Measurements from ENCODE around the gene TMEM140.
"Not testable (repeated sequence)": the region's sequence is repeated elsewhere in the genome, so short reads cannot be mapped to it uniquely, and the experiment has no call there.

TMEM140 gene

GRCh38 chr7:135195156-135195555 lies 47.3 kb downstream of the TMEM140 start:
- no peak for DNase-seq (ENCODE audit: low spot score)

GRCh38 chr7:135195968-135196629 lies 48.2 kb downstream of the TMEM140 start:
- no peak for DNase-seq (ENCODE audit: low spot score)

- no peak for DNase-seq (ENCODE audit: low spot score)
Measured at GRCh38 chr7:135197343-135197742, 49.5 kb downstream of the TMEM140 start.

- DNase-seq (ENCODE audit: low spot score) = no peak
Measured at GRCh38 chr7:135197906-135198655, 50.2 kb downstream of the TMEM140 start.

GRCh38 chr7:135199439-135199838 lies 51.6 kb downstream of the TMEM140 start:
- DNase-seq (ENCODE audit: low spot score) = no peak

- DNase-seq (ENCODE audit: low spot score) = no peak
Measured at GRCh38 chr7:135200821-135201331, 53.0 kb downstream of the TMEM140 start.

GRCh38 chr7:135201350-135201749 lies 53.5 kb downstream of the TMEM140 start:
- DNase-seq (ENCODE audit: low spot score) = no peak

- no peak for DNase-seq (ENCODE audit: low spot score)
Measured at GRCh38 chr7:135204341-135204749, 56.5 kb downstream of the TMEM140 start.

GRCh38 chr7:135204876-135205275 lies 57.0 kb downstream of the TMEM140 start:
- DNase-seq (ENCODE audit: low spot score) = no peak

- DNase-seq (ENCODE audit: low spot score) = no peak
Measured at GRCh38 chr7:135205850-135206249, 58.0 kb downstream of the TMEM140 start.

GRCh38 chr7:135206941-135207391 lies 59.1 kb downstream of the TMEM140 start:
- DNase-seq (ENCODE audit: low spot score) = no peak

GRCh38 chr7:135207406-135208101 lies 59.7 kb downstream of the TMEM140 start:
- DNase-seq (ENCODE audit: low spot score) = no peak

GRCh38 chr7:135208102-135208793 lies 60.4 kb downstream of the TMEM140 start:
- DNase-seq (ENCODE audit: low spot score) = no peak

- DNase-seq (ENCODE audit: low spot score) = no peak
Measured at GRCh38 chr7:135209225-135209834, 61.5 kb downstream of the TMEM140 start.

- no peak for DNase-seq (ENCODE audit: low spot score)
Measured at GRCh38 chr7:135210888-135211178, 63.0 kb downstream of the TMEM140 start.

- peak; percentile 96 for DNase-seq (ENCODE audit: low spot score)
Measured at GRCh38 chr7:135211179-135211945, 63.5 kb downstream of the TMEM140 start, which contains the start of gene WDR91. WDR91 (minus strand) TSS chr7:135211526; CDS start chr7:135211502, 24 bp downstream.

GRCh38 chr7:135211946-135212685 lies 64.2 kb downstream of the TMEM140 start:
- DNase-seq (ENCODE audit: low spot score) = not testable (repeated sequence)

- no peak for DNase-seq (ENCODE audit: low spot score)
Measured at GRCh38 chr7:135213831-135214230, 66.0 kb downstream of the TMEM140 start.

- DNase-seq (ENCODE audit: low spot score) = no peak
Measured at GRCh38 chr7:135215180-135215579, 67.3 kb downstream of the TMEM140 start.

GRCh38 chr7:135215698-135216097 lies 67.8 kb downstream of the TMEM140 start:
- no peak for DNase-seq (ENCODE audit: low spot score)

All from putamen (tissue), 1 donor.